ENCODE measurements around the gene BABAM2.

BABAM2 gene

DNA sequence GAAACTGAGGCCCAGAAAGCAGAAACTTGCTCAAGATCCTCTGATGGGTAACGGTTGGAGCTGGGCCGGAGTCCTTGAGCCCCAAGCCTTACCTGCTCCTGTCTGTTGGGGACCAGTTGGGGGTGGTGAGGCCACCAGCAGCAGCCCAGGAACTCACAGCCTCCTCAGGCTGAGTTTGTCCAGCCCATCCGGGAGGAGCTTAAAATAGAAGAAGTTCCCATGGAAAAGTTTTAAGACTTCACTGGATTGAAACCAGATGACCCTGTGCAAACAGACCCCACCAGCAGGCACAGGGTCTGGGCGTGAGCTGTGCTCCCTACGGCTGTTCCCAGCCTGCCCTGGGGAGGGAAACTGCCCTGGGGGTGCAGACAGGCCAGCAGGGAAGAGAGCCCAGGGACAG lies 461.6 kb downstream of the BABAM2 start:
- DNase-seq, result no peak

DNA sequence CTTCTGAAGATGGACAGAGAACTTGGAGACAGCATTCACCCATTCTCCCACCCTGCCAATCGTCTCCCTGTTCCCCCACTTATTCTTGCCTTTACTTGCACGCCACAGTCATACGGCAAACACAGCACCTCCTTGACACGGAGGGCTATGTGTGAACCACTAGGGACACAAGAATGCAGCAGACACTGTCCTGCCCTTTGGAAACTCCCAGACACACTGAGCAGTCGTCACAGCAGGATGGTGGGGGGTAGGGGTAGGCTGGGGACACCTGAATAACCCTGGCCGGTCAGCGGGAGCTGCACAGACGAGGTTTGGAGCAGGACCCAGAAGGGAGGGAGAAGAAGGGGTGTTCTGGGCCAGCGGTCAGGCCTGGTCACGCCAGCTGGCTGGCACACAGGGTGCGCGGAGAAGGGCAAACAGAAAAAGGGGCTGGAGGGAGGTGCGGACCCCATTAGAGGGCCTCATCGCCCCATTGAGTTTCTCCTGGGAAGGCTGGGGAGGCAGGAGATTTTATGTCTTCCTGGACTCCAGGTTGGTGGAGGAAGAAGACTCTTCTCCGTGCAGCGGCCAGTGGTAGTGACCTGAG lies 462.2 kb downstream of the BABAM2 start:
- DNase-seq, result no peak

DNA sequence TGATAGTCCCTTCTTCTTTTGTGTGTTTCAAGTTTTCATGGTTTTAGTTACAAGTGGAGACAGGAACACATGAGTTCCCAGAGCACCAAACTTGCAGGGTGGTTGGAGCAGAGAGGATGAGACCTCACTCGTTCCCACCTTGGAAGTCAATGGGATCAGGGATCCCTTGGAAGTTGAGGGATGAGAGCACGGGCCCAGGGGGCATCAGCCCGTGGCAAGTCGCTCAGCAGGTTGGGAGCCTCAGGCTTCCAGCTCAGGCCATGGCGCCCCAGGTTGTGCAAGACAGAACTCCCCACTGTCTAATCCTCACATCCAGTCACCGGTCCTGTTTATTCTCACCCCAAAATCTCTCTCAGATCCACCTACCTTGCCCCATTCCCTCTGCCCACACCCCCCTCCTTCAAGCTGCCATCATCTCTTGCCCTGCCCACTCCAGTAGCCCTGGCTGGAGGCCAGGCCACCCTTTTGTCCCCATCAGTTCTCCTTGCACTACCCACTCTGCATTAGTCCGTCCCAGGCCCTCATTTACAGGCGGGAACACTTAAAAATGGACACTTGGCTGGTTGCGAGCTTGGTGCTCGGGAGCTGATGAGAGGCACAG lies 464.5 kb downstream of the BABAM2 start:
- DNase-seq, result no peak

DNA sequence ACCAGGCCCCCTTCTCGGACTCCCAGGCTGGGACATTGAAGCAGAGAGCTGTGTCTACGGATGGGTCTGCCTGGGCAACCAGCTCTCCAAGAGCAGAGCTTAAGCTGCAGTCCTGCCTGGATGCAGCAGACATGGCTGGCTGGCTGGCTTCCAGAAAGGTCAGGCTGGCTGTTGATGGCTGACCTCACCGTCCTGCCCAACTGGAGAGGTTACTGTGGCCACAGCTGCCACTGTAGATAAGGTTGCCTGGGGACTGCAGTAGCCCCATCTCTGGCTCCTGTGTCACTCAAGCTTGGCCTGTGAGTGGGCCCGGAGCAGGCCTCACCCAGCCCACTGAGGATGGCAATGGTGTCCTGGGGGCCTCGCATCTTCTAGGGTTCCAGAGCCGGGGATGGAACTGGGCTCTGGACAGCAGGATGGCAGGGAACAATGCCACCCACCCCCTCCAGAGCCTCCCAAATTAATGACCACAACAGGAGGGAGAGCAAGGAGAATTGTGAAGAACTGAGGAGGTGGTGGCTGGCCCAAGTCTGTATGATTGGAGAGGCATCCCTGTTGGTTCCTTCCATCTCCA lies 465.1 kb downstream of the BABAM2 start:
- no peak for DNase-seq

DNA sequence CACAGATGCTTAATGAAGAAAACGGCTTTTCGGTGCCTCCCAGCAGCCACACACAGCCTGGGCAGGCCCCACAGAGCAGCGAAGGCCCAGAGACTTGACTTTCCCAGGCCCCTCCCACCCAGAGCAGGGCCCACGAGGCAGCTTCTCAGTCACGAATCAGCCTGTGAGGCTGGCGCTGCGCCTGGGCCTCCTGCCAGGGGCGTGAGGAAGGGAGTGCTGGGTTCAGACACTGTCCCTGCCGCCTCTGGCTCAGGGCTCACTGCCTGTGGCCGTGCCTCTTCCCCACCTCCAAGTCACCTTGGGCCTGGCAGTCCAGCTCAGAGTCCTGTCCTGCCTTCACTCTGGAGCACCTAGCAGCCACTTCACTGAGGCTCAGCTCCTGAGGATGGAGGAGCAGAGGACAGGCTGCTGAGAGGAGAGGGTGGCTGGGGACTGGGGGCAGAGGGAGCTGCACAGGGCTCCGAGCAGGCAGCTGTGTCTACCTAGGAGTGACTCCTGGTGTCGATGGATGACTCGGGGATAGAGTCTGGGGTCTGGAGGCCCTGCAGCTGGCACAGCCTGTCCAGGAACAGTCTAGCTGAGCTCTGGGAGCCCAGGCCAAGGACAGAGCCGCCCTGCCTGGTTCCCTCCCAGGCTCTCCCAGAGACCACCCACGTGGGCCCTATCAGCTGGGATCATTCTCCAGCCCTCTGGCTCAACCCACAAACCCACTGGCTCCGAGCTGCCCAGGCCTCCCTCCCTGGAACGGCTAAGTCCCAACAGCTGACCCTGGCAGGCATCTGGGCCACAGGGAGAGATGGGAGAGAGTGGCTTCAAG lies 465.8 kb downstream of the BABAM2 start:
- no peak for DNase-seq

DNA sequence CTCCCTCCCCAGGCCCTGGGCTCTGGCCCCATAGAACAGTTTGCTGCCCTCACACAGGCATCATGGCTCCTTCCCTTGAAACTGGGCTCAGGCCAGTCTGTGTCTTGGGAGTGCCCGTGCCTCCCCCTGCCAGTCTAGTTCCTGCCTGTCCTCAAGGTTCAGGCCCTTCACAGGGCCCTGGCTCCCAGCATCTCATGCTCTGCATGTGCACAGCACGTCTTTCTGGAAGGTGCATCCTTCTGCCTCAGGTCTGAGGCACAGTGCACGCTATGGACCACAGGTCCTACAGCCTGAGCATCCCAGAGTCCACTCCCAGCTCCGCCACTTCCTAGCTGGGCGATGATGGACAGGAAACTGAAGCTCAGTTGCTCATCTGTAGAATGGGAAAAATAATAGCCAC lies 466.5 kb downstream of the BABAM2 start:
- no peak for DNase-seq

DNA sequence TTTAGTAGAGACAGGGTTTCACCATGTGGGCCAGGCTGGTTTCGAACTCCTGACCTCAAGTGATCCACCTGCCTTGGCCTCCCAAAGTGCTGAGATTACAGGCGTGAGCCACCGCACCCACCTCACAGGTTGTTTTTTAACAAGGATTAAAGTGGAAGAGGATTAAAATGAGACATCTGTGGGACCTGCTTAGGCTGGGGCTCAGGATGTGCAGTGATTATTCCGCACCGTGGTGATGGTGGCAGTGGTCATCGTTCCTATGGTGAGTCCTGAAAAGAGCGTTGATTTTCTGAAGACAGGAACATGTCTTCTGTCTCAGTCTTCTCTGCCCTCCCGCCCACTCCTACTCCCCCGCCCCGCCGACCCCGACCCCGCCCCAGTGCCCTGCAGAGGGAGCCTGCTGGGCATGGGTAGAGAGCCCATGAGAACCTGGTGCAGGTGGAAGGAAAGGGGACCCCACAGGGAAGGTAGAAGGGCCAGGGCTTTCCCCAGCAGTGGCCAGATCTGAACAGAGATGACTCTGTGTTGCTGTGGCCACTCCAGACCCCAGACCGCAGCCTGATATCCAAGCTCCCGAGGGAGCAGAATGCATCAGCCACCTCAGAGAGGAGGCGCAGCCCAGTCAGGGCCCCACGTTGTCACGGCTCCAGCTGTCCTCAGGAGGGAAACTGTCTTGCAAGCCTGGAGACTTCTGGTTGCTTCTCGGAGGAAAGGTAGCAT lies 467.6 kb downstream of the BABAM2 start:
- no peak for DNase-seq

DNA sequence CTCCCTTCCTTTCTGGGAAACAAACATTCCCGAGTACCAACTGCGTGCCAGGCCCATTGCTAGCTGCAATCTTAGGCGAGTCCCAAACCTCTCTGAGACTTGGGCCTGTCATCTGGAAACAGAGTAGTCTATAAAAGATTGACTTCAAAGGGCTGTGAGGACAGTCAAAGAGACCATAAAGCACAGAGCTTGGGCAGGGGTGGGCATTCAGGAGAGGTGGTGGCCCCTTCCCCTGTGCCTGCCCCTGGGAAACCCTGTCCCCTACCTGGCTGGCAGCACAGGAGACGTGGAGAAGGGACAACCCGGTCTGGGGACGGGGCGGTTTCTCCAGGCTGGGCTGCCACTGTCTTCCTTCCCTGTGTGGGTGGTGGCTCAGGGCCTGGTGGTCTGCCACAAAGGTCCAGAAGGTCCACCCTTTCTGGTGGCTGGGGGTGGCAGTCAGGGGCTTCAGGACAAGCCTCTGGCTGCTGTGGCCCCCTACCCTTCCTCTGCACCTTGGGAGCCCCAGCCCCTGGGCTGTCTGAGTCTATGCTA lies 468.2 kb downstream of the BABAM2 start:
- DNase-seq, result no peak

DNA sequence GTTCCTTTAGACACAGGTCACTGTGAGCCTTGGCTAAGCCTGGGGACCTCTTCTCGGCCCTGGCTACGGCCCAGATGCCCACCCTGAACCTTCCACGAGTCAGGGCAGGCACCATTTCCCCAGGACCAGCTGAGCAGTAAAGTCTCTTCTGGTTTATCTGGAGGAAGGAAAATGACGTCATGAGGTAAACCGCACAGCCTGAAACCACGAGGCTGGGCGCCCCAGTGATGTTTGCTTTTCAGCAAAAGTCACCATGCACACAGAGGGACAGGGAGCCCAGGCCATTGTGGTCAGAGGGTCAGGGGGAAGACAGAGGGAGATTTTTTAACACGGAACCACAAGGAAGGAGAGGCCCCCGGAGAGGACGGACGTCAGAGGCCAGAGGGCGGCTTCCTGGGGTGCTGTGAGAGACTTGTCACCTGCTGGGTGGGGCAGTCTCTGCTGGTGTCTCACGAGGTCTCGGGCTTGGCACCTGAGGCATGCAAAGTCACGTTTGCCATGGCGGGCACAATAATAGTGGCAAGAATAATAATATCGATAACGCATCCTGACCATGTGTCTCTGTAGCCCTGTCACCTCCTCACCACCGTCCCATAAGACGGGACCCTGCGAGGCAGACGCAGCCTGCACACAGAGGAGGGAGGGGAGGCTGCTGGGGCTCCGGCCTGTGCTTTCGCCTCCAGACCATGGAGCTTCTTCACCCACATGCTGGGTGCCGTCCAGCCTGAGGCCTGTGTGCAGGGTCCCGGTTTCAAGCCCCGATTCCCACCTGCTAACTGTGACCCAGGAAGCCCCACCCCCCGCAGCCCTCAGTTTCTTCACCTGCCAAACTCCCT lies 468.9 kb downstream of the BABAM2 start:
- DNase-seq, result peak; percentile 75

DNA sequence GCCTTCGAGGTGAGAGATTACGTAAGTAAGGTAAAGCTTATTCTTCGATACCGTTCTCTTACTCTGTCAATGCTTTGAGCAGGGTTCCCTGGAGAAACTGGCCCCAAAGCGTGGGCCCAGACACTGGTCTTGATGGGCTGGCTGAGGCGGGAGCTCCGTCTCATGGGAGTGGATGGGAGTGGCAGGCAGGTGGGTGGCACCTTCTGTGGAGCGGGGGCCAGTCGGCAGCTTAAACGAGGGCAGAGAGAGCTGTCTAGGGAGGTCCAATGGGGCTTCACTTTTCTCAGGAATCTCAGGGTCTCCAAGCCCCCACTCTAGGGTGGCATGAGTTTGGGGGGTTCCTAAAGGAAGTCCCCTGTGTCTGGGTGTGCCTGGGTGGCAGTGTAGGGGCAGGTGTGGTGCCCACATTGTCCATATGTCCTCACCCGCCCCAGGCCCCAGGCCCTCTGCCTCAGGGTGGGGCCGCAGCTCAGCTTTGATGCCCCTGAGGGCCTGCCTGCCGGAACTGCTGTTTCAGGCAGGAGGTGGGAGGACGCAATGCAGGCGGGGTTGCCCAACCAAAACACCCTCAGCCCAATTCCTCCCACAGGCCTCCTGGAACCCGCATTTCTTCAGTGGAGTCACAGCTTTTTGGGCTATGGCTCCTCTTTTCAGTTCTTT lies 469.7 kb downstream of the BABAM2 start:
- no peak for DNase-seq

DNA sequence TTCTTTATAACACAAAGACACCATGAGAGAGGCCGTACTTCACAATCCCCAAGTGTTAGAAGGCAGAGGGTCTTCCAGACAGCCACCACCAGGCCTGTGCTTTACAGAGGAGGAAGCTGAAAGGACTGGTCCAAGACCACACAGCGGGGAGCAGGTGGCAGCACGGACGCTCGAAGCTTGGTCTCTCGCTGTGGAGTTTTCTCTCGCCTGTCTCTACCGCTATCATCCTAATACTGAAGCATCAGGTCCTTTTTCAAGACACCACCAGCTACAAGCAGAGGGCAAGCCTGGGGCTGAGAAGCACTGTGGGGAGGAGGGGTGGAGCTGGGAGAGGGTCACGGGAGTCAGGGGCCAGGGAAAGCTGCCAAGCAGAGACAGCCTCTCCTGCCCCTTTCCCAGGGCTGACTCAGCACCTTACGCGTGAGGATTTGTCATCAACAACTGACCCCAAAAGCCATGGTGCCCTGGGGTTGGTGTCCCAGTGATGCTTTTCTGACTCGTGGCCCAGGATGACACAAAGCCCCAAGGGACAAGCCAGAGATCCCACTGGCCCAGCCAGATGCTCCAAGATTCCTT lies 470.3 kb downstream of the BABAM2 start:
- no peak for DNase-seq

DNA sequence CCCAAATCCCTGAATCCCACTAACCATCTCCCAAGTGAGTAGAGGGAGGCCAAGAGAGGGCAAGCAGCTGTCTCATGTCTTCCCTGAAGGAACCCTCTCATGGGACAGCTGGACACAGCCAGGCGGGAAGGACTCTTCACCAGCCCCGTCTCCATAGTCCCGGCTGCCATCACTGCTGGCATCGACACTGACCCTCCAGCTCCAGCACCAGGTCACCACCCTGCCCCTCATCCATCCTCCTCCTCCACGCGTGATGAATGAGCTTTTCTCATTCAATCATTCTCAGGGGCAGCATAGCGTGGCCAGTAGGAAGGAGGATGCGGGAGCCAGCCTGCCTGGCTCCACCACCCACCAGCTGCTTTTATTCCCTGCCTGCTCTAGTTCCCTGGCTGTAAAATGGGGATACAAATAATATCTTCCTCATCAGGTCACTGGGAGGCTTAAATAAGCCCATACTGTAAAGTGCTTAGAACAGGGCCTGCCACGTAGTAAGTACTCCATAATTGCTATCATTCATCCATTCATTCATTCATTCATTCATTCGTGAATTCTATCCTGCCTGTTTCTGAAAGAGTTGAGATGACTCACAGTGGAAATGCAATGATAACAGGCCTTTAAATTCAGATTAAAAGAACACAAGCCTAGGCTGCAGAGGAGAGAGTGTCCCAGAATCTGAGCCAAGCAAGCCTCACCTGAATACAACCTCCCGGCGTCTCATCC lies 471.6 kb downstream of the BABAM2 start:
- no peak for DNase-seq

DNA sequence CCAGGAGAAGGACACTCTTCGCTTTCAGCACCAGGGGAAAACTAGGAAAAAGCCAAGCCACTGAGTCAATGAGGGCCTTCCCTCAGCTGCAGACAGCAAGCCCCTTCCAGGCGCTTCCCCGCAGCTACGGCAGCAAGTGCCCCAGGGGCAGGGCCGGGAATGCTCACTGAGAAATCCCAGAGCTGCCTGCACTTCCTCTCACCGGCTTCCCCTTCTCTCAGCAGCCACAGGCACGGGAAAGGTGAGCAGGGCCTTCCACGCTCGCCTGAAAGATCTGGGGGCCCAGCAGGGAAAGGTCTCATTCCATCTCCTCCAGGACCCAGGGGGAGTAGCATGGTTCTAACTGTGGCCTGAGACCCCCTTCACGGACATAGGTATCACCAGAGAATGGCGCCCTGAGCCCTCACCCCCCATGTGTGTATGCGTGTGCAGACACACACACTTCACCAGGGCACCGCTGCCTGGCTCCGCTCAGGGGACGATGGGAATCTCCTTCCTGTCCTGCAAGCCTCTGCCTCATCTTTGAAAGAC lies 472.5 kb downstream of the BABAM2 start:
- DNase-seq, result no peak

DNA sequence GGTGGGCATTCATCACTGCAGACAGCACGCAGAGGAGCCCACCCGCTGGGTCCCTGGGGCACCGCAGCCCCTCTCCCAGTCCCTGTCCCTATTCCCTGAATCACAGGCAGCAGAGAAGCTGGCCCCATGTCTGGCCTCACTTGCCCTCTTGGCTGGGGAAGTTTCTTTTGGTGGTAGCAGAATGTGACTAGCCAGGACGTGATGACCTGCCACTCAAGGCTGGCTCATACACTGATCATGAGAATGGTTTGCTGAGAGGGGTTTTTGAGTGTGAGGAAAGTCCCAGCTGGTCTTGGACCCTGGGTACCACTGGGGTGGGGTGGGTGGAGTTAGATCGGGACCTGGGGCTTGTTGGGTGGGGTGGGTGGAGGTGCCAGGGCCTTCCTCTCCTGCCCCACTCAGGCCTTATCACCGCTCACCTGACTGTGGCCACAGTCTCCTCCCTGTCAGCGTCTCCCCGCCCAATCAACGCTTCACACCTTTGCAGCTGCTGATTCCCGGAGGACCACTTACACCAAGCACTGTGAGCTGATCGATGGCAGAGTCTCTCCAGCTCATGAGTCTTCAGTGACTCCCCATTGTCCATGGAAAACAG lies 473.3 kb downstream of the BABAM2 start:
- DNase-seq, result no peak

DNA sequence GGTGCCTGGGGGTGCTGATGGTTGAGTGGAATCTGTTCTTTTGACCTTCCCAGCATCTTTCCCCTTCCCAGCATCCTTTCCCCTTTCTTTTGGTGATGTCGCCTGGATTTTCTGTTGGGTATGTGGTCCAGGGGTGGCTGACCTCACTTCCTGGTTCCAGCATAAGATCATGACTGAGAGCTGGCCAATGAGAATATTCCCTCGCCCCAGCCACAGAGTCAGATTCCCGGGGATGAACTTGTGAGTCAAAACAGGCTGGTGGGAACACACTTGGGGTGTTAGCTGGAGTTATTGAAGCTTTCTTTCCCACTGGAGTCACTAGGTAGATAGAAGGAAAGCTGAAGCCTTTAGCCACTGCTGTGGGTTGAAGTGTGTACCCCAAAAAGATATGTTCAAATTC lies 474.1 kb downstream of the BABAM2 start:
- no peak for DNase-seq

DNA sequence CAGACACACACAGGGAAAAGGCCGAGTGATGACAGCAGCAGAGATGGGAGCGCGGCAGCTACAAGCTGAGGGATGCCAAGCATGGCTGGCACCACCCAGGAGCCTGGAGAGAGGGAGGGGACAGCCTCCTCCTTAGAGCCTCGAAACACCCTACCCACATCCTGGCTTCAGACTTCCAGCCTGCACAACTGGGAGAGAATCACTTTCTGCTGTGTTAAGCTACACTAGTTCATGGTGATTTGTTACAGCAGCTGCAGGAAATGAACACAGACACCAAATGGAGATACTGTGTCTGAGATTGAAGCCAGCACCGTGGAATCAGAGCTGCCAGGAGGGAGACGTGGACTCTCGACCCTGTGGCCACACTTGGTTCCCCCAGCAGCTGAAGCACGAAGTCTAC lies 474.6 kb downstream of the BABAM2 start:
- no peak for DNase-seq

DNA sequence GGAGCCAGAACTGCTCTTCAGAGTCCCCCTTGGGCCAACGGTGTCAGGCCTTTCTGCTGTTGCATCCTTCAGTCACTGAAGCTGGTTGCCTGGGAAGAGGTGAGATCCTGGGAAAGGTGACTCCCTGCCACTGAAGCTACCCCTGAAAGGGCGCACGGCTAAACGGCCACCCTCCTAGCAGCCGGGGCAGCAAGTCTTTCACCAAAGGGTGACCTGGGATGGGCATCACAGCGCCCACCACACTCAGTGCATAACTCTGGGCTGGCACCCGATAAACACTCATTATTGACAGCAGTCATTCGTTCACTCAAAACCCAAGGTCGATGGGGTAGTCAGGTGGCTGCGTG lies 475.6 kb downstream of the BABAM2 start:
- DNase-seq, result no peak

DNA sequence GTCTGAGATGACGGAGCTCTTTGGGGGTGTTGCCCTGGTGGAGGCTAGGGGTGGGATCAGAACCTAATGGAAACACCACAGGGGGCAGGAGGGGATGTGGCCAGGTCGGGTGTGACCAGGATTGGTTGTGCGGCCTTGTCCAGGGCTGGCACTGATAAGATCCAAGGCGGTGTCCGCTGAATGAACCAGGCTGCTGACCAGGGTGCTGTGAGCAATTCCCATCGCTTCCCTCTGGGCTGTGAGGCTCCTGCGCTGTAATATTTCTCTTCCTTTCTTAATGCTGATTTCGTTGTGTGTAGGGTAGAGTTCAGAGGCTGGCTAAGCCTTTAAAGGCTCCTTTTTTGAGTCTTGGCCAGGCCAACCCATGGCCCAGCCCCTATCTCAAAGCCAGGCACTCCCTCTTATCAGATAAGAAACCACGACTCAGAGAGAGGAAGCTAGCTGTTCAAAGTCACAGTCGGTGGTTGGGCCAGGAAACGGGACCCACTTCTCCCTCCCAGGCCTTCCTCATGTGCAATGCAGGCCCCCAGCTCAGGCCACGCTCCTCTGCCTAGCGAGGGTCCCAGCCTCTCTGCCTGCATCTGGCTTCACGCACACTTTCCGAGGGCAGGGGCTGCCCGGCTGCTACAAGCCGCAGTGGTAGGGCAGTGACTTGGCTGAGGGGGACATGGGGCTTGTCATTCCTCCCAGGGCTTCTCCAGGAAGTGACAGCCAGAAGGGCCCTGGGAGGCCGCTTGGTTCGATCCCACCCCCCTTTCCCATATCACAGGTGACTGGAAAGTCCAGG lies 476.2 kb downstream of the BABAM2 start:
- DNase-seq, result no peak
